GM19328 (cell line): ENCODE results near the gene NSMF.
"Not testable (repeated sequence)": the region's sequence is repeated elsewhere in the genome, so short reads cannot be mapped to it uniquely, and the experiment has no call there.

Source experiments
- ATAC-seq: cut with Tn5 transposase; IDR thresholded peaks from one replicate; pipeline ENCODE4 v1.9.1; 2021; ENCODE audit warnings: mild to moderate bottlenecking, moderate library complexity; ENCODE audit not compliant: unreplicated experiment

NSMF gene

GRCh38 chr9:137459601-137460362 lies 648 bp upstream of the NSMF start:
- ATAC-seq: no peak

- peak; percentile 10 for ATAC-seq
Measured at GRCh38 chr9:137458194-137459151, 661 bp downstream of the NSMF start.

- ATAC-seq: no peak
Measured at GRCh38 chr9:137457406-137458193, 1.5 kb downstream of the NSMF start.

- no peak for ATAC-seq
Measured at GRCh38 chr9:137456864-137457405, 2.2 kb downstream of the NSMF start.

GRCh38 chr9:137456061-137456863 lies 2.9 kb downstream of the NSMF start:
- ATAC-seq: no peak

GRCh38 chr9:137455359-137455991 lies 3.7 kb downstream of the NSMF start:
- no peak for ATAC-seq

- ATAC-seq: no peak
Measured at GRCh38 chr9:137454597-137455358, 4.4 kb downstream of the NSMF start.

- no peak for ATAC-seq
Measured at GRCh38 chr9:137454145-137454596, 5.0 kb downstream of the NSMF start.

GRCh38 chr9:137453643-137454081 lies 5.5 kb downstream of the NSMF start:
- ATAC-seq: no peak

GRCh38 chr9:137452761-137453642 lies 6.1 kb downstream of the NSMF start:
- no peak for ATAC-seq

- ATAC-seq: no peak
Measured at GRCh38 chr9:137452006-137452760, 7.0 kb downstream of the NSMF start.

GRCh38 chr9:137451264-137452005 lies 7.7 kb downstream of the NSMF start:
- ATAC-seq: not testable (repeated sequence)

- ATAC-seq: not testable (repeated sequence)
Measured at GRCh38 chr9:137450539-137451222, 8.5 kb downstream of the NSMF start.

- no peak for ATAC-seq
Measured at GRCh38 chr9:137449931-137450538, 9.1 kb downstream of the NSMF start.
